Activated CD8-positive, alpha-beta memory T cell treated with anti-CD3 and anti-CD28 coated beads, Interleukin-2, amount 50 U/mL, for 4 hours (primary cell): Measurements from ENCODE around the gene MAT1A.
"Not testable (repeated sequence)": the region's sequence is repeated elsewhere in the genome, so short reads cannot be mapped to it uniquely, and the experiment has no call there.

Source experiments
- DNase-seq: peaks from one replicate; pipeline ENCODE4 v3.0.0-alpha.2; 2020

MAT1A gene

DNA sequence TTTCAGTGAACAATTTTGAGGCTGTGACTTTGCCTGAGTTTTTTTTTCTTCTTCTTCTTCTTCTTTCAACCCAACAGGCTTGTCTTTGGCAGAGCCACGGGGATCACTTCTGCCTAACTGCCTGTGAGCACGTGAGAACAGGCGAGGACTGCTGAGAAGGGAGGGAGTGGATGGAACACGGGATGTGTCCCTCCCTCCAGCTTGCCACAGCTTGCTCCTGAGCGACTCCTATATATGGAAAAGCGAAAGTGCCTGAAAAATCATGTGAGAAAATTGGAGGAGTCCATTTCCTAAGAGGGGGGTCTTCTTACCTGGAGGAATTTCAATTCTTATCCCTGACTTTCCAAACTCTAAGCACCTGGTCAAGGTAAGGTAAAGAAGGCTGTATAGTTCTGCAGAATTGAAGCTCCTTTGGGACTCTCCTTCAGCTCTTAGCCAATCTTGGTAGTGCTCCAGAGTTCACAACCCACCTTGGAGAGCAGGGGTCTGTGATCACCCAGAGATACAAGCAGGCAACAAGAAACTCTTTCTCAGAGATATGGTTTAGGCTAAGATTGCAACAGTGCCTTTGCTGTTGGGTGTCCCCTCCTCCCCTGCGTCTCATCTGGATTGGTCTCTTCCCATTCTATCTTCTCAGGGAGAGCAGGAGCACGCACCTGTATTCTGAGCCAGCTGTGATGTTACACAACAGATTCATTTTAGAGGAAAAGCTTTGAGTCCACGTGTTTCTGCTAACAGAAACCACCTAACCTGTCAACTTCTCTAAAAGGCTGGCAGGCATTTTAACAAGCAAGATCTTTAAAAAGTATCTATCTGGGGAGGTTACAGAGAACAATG, at the start of gene MAT1A:
Gene MAT1A (minus strand): TSS at position 208 of the 837 bp plus-strand sequence. CDS start 235 bp downstream, outside the sequence.
- DNase-seq = no peak

DNA sequence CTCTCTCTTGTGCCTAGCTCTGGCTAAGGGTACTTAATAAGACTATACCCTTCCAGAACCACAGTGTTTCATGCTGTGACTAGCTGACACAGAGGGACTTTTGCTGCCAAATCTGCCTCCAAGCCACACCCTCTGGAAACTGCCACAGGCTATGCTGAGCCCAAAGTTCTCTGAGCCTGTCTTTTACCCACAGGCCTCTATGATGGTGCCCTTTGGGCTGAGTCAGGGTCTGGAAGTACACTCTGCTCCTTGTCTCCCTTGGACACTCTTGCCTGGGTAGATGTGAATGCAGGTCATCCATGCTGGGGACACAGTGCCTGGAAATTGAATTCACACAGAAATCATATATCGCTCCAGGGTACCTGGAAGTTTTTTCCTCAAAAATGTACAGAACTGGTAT, 44.5 kb upstream of the MAT1A start:
- DNase-seq = no peak

DNA sequence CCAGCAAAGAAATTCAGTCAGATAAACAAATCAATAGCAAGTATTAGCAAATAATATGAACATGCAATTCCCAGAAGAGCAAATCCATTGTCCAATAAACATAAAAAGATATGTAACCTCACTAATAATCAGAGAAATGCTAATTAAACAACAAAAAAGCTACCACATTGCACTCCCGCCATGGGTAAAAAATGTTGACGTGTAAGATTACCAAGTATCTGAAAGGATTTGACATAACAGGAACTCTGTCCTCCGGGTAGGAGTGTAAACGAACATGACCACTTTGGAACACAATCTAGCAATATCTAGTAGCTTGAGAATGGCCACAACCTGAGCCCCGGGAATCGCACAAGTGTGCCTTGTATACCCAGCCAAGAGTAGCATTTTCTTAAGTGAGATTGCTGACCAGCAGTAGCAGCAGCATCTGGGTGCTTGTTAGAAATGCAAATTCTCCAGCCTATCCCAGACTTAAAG, 35.5 kb upstream of the MAT1A start:
- no peak for DNase-seq

DNA sequence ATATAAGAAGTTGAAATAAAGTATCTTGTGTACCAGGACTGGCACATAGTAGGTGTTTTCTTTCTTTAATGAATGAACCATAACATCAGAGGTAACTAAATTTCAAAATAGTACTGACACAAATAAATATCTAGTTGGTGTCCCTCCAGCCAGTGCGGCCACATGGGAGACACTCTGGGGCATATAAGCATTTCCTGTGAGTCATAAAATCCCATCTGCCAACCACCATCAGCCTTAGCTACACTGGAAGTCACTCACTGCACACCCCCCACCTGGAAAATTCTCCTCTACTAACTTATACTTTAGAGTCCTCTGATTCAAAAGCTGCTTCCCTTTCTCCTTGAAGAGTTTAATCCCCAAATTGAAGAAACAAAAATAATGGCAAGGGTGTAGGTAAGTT, 34.6 kb upstream of the MAT1A start:
- DNase-seq = no peak

DNA sequence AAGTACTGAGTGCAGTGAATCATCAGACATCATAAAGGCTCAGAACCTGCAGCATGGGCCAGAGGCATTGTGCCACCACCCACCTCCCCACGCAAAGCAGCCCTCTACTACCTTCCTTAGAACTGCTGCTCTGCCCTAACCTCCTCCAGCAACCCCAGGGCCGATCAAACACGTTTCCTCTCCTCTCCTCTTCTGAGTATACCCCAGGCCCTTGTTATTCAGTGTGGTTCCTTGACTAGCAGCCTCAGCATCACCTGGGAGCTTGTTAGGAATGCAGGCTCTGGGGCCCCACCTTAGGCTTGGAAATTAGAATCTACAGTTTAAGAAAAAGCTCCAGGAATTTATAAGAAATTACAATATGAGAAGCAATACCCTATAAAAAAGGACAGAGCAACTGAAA, 33.9 kb upstream of the MAT1A start:
- DNase-seq = no peak

DNA sequence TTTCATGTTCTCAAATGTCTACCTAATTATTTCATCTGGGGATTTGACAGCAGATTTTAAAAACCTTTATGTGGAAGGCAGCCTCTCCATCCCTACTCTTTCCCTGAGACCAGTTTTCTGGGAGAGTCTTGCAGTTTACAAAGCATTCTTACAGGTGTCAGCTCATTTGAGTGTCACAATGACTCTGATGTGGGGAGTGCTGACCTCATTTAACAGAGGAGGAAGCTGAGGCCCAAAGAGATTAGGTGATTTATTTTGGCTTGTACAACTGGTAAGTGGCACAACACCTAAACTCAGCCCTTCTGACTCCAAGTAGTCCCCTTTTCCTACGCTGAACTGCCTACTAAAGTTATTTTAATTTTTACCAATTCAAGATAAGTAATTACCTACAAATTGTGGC, 33.3 kb upstream of the MAT1A start:
- DNase-seq = no peak

- no peak for DNase-seq
These were observed 32.7 kb upstream of the MAT1A start for GRCh38 chr10:80322158-80322557.

DNA sequence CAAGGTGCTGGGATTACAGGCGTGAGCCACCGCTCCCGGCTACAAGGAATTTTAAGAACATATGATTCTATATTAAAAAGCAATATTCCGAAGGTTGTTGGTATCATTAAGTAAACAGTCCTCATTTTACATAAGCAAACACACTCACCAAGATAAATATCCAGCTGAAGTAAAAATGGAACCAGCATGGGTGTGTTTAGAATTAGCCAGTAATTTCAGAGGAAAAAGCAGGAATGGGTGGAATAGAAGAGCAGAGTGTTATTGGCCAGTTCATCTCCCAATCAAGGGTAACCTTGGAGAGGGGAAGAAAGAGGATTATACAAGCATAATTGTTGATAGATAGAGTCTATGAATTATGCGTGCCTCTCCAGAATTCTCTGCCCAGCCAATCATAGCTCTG, 31.7 kb upstream of the MAT1A start:
- no peak for DNase-seq

GRCh38 chr10:80320377-80320776, 30.9 kb upstream of the MAT1A start:
- no peak for DNase-seq

DNA sequence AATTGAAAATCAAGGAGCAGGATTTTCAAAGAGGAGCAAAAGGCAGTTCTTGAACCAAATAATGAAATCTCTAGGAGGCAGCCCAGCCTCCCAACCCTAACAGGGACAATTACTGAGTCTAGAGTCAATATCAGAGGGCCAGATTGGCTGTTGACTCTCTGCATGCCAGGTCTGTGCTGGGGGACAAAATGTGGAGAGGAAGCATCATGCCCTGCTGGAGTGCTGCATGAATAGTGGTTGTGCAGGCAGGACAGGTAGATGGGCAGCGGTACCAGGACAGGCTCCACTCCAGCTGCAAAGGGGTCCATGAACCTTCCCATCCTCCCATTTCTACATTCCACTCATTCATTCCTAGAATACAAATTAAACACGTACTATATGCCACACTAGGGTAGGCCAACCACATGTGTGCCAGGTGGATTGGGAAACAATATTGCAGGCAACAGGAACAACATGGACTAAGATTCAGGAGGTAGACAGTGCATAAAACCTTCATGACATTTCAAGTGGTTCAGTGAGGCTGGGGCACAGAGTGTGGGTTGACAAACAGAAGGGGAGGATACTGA, 30.4 kb upstream of the MAT1A start:
- no peak for DNase-seq

- DNase-seq = no peak
These were observed 29.9 kb upstream of the MAT1A start for GRCh38 chr10:80319318-80319717.

DNA sequence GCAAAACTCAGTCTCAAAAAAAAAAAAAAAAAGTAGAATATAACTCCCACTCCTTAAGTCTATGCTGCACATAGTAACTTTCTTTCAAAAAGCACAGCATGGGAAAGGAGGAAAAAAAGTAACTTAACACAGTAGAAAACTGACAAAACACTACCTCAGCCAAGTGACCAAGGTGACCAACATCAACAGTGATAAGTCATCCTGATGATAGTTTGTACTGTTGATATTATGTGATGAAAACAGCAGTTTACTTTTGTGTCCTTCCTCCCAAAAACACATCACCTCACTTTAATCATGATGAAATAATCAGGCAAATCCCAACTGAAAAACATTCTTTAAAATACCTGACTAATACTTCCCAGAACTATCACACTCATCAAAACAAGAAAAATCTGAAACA, 29.3 kb upstream of the MAT1A start:
- DNase-seq = no peak

GRCh38 chr10:80315391-80315790, 25.9 kb upstream of the MAT1A start:
- DNase-seq = no peak

- no peak for DNase-seq
These were observed 24.1 kb upstream of the MAT1A start for GRCh38 chr10:80313523-80313922.

GRCh38 chr10:80305989-80306388, 16.5 kb upstream of the MAT1A start:
- DNase-seq = not testable (repeated sequence)

DNA sequence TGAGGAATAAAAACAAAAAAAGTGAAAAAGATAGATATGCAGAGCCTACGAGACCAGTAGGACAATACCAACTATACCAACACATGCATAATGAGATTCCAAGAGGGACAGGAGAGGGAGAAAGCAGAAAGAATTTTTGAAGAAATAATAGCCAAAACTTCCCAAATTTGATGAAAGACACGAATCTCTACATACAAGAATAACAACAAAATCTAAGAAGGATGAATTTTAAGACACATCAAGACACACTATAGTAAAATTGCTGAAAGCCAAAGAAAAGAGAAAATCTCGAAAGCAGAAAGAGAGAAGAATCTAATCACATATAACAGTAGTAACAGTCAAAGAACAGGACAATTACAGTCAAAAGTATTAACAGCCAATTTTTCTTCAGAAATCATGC, 7.5 kb upstream of the MAT1A start:
- no peak for DNase-seq

DNA sequence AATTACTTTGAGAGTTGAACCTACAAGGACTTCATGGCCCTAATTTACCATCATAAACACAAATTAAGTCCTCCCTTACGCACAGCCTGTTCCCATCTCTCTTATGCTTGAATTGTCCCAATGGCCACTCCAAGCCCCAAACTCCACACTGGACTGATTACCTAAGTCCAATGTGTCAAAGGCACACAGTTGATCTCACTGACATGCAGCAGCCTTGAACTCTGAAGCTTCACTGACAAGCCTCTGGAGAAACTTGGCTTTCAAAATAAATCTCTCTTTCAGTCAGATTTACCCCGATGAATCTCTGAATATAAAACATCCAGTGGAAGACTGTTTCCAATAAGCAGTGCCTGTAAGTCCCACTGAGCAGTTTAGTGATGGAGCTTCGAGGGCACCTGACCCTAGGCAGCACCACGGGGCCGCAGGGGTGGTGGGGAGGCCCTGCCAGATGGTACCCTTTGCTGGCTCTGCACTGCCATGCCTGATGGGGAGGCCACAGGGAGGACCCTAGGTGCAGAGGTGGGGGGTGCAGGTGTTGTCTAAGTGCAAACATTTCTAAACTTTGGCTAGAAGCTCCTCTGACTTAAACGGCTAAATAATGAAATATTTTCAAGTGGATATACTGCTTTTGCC, 3.3 kb upstream of the MAT1A start:
- no peak for DNase-seq

DNA sequence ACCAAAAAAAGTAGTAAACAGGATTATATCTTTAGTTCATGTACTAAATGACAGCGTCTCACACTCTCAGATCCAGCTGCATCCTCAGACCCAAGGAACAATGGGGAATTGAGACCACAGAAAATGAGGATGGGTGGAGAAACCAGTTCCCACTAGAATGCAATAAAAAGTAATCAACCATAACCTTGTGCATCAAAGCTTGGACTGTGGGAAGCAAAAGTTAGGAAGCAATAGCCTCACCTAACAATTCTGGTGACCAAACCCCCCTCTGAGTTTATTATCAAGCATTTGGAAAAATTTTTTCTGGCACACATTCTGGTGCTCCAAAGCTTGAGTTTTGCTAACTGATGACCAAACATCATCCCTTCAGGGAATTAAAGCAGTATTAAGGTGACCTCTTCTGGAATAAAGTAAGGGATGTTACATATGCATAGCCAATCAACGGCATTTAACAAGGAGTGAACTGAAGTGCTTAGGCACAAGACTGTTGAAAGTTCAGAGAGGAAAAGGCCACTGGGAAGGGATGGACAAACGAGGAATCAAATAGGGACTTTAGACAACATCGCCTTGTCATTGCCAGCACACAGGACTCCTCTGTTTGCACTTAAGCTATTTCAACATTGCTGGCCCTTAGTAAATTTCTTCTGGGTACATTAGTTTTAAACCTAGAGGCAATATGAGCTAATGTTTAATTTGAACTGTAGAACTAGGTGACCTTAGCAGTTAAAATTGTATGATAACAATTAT, 1.2 kb upstream of the MAT1A start:
- DNase-seq = no peak

DNA sequence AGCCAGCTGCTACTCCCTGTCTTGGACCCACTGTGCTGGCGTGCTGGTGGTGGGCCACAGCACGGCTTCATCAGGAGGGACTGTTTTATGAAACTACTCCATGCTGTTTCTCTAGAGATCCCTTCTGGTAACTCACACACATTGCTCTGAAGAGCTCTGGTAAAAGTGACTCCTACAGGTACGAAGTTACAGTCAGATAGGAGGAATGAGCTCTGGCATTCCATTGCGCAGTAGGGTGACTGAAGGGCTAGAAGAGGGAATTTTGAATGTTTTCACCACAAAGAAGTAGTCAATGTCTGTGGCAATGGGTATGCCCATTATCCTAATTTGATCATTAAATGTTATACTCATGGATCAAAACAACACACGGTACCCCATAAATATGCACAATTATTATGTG, 609 bp downstream of the MAT1A start:
- DNase-seq = no peak

GRCh38 chr10:80284522-80284921, 4.9 kb downstream of the MAT1A start:
- DNase-seq = no peak

DNA sequence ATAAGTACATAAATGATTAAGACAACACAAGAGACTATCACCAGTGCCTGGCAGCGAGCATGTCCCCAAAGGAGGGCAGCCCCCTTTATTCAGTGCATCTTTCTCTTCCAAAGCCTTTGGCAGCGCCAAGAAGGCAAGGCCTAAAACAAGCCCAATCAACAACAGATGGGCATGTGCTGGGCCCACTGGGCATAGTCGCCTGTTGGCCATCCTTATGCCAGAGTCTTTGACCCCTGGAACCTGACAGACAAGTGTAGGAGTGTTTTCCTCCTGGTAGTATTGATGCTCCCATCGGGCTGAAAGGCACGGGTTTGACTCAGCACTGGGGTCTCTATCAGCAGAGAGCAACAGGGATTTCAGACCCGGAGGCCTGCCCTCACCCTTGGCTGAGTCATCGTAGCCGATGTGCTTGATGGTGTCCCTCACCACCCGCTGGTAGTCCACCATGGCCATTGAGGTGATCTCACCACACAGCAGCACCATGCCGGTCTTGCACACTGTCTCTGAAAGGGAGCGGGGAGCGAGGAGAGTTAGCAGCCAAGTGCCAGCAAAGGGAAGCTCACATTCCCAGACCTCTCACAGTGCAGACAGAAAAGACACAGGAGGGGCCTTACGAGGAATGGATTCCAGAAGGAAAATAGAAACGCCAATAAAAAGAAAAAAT, 5.8 kb downstream of the MAT1A start:
- no peak for DNase-seq

DNA sequence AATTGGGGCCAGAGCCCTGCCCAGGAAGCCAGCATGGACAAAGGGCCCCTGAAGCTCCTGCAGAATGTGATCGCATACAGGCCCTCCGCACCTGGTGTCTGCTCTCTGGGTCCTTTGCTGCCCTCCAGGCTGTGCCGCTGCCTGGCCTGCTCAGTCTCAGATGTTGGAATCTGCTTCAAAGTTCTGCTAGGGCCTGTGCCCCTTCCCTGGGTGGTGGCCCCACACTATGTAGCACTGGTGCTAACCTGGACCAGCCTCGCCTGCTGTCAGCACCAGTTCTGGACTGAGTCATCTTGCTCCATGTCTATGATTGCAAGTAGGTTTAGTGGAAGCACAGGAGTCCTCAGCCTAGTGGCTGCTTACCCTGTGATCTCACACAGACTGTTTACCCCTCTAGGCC, 6.3 kb downstream of the MAT1A start:
- DNase-seq = no peak
